ENCODE results near the gene GIGYF2.

The GIGYF2 gene

DNA sequence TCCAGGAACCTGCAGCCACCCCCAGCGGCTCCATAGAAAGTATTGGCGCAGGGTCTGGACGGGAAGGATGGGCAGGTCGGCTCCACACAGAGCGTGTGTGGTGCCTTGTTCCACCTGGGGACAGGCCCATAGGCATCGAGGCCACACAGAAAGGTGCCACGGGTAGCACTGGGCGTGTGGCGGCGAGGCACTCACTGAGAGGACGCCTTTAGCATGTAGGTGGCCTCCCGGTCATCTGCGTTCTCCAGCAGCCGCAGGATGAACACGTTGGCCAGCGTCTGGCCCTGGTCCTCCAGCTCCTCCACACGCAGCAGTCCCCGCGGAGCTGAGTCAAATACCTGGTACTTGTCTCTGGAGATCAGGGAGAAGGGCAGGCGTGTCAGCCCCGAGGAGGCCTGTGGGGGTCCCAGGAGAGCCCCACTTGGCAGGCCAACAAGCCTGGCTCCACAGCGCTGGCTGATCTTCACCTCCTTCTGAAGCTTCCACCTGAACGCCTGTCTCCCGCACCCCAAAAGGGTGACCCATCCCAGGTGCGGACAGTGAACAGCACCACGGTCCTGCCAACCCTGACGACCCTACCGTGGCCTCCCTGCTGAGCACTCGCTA is 186.1 kb downstream of the GIGYF2 start:
- DNase-seq, result no peak

DNA sequence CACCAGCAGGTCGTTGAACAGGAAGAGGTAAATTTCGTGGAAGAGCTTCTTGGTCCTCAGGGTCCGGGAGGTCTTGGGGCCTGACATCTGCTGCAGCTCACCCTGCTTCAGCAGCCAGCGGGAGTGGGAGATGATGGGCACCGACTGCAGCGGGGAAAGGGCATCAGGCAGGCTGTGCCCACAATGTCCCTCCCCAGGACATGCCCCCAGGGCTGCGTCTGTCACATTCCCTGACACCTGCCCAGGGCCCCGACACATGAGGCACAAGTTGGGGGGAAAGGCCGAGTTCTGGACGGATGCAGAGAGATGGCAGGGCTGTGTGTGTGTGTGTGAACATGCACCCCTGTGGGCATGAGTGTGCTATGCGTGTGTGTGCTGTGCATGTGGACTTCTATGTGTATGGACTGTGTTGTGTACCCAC is 186.9 kb downstream of the GIGYF2 start:
- DNase-seq, result no peak

DNA sequence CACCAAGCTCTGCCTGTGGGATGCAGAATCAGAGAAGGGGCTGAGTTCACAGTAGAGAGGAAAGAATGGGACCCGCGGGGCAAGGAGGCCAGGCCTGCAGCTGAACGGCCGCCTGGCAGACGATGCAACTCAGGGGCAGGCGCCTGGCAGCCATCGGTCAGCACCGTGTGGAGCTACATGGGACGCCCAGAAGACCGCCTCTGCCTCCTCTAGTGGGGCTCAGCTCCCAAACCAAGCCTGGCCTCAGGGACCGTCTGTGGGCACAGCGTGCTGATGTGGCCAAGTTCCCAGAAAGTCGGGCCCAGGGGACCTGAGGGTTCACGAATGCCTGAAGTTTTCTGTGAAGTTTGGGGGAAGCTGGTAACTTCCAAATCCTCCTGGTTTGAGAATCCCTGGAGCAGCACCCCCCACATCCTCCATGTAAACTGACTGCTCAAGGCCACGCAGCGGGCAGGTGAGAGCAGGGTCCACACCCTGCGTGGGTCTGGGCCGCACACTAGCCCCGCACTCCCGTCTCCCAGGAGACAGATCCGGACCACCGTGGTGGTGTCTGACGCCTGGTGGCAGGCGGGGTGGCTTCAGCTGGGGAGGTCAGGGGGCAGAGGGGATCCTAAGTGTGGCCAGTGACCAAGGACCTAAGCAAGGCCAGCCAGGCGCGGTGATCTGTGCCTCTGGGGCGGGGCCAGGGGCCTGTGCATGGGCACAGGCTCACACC is 187.6 kb downstream of the GIGYF2 start:
- DNase-seq, result no peak

DNA sequence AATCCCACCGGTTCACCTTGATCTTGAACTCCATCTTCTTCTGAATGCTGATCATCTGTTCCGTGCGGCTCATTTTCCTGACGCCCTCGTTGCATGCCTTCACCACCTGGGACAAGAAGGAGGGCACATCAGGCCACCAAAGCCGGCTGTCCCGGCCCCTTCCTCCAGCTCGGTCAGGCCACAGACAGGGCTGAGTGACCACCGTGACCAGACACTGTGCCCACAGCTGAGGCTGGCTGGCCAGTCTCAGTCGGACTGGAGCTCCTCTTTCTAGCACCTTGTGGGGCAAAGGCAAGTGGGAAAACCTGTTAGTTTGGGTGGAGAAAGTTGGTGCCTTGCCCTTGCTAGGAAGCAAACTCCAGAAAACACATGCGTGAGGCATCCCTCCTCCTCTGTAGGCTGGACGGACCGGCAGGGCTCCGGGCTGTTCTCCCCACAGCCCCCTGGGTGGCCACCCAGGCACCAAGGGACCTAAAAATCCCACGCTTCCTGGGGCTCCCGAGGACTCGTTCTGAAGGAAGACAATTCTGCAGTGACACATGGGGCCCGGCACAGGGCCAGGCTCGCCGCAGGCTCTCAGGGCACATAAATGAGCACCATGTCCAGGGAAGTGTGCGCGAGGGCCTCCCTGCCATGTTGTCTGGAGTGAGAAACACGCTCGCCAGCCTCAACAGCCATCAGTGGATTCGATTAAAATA is 188.3 kb downstream of the GIGYF2 start:
- DNase-seq, result no peak

DNA sequence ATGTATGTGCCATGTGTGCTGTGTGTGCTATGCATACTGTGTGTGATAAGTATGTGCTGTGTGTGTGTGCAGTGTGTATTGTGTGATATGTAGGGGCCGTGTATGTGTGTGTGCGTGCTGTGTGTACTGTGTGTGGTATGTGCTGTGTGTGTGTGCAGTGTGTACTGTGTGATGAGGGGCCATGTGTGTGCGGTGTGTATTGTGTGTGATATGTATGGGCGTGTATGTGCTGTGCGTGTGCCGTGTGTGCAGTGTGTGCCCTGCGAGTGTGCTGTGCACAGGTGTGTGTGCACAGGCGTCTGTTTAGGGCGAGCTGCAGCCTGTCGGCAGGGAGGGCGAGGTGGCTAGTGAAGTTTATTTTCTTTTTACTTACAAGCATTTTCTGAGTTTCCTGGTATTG is 189.0 kb downstream of the GIGYF2 start:
- no peak for DNase-seq

DNA sequence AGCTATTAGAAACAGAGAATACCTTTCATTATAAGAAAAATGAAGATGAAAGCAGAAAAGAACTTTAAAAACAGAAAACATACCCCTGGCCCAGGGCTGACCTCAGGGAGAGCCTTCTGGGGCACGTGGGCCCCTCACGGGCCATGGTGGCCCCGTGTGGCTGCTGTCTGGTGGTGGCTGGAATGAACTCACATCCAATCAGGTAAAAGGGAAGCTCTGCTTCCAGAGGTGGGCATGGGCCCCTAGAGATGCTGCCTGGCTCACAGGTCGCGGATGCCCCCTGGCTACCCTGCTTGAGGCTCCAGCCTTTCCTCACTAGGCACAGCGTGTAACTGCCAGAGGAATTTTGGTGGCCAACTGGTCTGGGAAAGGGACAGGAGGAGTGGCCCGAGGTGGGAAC is 189.5 kb downstream of the GIGYF2 start:
- DNase-seq, result no peak

DNA sequence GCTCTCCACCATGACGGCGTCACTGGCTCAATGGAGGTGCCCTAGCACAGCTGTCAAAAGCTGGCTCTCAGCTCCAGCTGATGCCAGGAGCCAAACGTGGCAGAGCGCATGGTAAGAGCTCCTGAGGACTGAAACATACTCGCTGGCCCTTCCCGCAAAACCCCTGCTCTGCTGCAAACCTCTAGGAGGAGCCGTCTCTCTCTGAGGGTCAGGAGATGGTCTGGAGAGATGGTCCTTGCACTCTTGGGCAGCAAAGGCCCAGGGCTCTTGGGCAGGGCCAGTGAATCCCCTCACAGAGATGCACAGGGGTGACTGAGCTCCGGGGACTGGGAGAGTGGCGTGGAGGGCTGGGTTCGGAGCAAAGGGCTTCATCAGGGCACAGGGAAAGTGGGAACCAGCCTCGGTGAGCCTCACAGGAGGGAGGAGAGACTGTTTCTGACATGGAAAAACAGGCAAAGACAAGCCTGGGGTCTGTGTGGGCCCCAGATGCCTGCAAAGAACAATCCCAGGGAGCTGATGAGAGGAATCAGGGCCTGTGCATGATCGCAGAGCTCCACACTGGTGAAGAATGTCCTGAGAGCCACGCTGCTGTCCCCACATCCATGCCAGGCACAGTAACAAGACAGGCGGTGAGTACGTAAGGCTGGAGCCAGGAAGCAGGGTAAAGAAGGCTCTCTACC is 190.2 kb downstream of the GIGYF2 start:
- no peak for DNase-seq

DNA sequence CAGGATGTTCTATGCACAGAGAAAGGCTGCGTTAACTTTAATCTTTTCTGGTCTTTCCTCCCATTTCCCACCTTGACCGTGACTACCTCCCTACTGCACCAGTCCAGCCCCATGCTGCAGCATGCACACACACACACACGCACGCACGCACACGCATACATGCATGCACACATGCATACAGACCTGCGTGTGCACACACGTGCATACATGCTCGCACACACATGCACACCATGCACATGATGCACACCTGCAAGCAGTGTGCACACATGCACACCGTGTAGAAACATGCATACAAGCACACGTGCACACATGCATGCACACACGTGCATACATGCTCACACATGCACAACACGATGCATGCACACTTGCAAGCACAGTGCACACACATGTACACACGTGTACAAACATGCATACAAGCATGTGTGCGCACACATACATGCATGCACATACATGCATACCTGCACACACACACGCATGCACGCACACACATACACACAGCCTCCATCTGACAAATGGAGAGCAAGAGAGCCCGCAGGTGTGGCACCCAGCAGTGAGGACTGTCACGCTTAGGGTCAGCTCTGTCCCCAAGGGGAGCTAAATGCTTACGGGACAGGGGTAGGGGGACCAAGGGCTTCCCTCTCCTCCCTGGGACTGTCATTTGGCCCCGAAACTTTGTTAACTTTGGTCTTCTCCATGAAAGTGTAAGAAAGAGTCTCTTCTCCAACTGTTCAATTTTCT is 191.1 kb downstream of the GIGYF2 start:
- no peak for DNase-seq

DNA sequence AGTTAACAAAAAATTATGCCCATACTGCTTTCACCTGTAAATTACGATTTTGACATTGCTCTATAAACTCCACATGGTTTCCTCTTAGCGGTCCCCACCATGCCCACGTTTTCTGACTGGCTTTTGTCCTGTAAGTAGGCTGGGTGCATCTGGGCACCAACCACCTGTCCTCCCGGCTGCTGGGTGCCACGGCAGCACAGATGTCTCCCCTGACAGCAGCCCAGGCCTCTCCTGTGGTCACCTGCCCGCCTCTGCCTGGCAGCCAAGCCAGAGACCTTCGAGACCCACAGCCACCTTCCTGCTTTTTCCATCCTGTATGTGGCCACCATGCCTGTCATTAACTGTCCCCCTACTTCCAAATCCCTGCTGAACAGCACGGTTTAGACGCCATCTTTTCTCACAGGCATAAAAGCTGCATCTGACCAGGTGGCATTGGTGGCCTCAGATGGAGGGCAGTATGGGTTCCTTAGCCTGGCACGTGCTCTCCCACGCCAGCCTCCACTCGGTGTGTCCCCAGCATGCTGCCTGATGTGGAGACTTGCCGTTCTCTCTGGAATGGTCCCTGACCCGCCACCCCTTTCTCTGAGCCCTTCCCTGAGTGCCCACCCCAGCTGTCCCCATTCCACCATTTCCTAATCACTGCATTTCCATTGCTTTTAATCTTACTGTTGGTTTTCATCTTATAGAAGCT is 191.9 kb downstream of the GIGYF2 start:
- DNase-seq, result no peak

DNA sequence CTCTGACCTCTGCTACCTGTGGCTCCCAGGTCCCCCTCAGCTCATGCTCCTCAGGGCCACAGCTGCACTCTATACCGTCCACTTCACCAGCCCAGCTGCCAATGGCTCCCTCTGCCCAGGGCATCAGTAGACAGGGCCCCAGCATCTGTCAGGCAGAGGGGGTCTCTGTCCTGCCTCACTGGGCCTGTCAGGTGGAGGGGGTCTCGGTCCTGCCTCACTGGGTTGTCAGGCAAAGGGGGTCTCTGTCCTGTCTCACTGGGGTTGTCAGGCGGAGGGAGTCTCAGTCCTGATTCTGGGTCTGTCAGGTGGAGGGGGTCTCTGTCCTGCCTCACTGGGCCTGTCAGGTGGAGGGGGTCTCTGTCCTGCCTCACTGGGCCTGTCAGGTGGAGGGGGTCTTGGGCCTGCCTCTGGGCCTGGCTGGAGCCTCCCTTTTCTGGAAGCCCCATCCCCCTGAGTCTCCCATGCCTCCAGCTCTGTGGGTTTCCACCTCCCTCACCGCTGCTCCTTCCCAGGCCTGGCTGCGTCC is 192.8 kb downstream of the GIGYF2 start:
- DNase-seq, result no peak

DNA sequence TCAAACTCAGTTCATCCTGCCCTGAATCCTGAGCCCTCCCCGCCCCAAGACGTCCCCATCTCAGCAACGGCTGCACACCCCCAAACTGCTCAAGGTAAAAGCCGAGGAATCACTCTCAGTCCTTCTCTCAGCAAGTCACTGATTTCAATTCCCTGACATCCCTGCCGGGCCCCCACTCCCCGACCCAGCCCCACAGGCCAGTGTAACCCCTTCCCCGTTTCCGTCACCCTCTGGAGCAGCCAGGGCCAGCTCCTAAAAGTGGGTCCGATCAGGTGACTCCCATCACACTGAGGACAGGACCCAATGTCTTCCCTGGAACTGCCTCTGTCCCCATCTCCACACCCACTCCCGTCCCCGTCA is 193.4 kb downstream of the GIGYF2 start:
- DNase-seq, result no peak

DNA sequence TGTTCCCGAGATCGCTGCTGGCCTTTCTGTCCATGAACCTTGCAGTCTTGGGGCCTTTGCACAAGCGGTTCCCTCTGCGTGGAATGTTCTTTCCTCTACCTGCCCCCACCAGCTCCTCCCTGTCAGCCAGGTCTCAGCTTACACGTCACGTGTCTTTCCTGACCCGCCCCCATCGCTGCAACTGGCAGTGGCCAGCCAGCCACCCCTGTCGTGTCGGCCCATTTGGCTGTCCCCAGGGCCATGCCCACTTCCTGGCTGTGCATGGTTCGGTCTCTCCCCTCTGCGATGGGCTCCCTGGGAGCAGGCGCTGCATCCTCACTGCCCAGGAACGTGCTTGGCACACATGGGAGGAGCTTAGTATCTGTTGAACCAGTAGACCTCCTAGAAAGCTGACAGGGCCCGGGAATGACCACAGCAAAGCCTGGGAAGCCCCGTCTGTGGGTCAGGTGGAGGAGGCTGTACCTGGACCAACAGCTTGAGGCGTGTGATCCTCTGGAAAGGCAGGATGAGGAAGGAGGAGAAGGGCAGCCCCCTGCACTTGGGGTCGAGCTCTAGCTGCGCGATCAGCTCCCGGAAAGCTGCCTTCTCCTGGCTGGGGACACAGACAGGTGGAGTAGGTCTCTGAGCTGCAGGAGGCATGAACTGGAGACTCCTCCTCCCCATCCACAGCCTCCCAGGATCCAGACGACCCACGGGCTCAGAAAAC is 193.9 kb downstream of the GIGYF2 start:
- no peak for DNase-seq

DNA sequence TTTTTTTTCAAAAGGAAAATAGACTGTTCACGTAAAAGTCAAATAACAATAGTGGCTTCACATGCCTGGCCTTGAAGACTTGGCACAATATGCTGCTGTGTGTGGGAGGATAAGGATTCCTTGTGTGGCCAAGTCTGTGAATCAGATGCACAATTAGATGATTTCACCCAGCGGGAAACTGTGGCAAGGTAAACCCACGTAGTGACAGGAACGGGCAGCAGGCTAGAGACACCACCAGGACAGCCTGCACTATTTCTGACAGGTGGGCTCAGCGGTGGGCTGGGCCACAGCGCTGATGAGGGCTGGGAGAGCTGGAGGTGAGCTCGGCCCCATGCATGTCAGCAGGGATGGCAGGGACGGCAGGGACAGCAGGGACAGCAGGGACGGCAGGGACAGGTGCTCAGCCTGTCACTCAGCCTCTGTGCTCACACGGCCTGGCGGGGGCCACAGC is 194.5 kb downstream of the GIGYF2 start:
- no peak for DNase-seq

DNA sequence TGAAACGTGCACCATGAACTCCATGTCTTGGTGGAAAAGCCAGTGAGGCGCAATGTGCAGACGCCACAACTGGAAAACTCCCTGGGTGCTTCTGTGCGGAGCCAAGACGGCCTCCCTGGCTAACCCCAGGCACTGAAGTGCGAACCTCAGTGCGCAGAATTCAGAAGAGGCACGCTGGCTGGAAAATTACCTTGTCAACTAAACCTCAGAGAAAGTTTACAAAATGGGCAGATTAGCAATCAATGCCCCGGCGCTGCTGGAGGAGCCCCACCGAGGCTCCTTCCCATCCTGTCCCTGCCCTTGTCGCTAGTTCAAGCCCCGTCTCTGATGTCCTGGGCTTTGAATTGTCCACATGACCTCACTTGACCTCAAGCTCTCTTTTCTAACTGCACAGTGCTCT is 195.1 kb downstream of the GIGYF2 start:
- DNase-seq, result no peak

DNA sequence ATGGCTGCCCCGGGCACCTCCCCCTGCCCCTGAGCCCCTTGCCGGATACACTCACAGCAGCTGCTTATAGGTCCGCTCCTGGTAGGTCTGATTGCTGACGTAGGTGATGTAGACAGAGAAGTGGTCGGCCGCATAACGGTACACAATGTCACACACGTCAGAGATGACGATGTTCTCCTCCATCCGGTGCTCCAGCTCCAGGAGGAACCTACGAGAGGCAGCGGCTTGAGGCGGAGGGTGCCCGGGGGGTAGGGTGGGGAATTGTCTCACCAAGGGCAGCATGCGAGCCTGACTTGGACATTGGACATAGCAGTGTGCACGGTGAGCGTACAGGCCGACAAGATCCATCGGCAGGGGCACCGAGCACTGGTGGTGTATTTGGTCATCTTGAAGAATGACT is 195.7 kb downstream of the GIGYF2 start:
- DNase-seq, result no peak

DNA sequence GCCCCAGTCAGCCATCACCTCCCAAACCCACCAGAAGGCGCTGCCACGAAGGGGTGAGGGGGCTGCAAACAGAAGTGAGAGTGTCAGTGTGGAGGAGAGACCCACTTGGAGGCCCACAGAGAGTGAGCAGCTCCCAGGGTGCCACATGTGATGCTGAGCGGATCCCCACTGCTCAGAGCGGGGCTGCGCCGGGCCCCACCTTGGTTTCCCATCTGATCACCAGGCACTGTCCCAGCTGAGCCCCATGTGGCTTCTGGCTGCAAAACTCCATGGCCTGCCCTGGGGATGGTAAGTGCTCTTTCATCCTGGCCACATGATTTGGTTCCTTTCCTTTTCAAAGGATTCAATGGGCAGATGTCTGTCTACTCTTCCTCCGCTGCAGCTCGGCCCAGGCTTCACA is 196.7 kb downstream of the GIGYF2 start:
- DNase-seq, result no peak

DNA sequence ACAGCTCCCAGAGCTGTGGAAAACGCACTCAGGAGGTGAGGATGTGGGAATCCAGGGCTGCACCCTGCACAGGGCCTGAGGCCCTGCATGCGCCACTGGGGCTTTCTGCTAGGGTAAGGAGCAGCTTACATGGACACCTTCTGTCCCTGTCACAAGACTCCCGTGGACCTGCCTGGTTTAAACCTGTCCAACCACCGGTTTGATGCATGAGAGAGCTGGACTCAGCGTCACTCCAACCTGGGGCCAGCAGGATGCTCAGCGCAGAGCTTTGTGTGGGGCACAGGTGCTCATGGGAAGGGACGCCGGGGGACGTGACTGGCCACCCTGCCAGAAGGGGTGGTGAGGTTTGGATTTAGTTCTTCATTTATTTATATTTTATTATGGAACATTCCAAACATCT is 197.1 kb downstream of the GIGYF2 start:
- no peak for DNase-seq

DNA sequence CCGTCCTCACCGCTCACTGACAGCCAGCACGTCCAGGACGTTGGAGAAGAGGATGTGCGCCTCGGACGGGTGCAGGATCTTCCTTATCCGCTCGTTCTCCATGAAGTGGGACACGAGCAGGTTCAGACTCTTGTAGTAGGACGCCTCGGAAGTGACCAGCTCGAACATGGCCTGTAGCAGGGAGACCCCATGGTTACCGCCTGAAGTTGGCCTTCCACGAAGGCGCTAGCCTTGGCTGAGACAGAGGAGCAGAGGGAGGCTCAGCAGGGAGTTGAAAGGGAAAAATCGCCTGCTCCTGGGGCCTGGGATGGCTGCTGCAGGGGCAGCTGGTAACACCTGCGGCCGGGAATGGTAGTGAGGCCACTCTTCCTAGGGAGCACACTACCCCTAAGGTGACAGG is 197.6 kb downstream of the GIGYF2 start:
- DNase-seq, result no peak

DNA sequence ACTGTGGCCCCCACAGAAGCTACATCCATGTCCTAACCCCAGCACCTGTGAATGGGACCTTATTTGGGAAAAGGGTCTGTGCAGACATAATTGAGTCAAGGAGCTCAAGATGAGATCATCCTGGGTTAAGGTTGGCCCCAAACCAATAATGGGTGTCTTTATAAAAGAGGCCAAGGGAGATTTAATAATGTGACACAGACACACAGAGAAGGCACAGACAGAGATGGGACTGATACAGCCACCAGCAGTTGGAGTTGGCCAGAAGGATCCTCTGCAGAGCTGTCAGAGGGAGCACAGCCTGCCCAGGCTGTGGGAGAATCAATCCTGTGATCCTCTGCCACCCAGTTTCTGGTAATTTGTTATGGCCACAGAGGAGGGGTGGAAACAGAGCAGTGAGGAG is 199.0 kb downstream of the GIGYF2 start:
- DNase-seq, result no peak

DNA sequence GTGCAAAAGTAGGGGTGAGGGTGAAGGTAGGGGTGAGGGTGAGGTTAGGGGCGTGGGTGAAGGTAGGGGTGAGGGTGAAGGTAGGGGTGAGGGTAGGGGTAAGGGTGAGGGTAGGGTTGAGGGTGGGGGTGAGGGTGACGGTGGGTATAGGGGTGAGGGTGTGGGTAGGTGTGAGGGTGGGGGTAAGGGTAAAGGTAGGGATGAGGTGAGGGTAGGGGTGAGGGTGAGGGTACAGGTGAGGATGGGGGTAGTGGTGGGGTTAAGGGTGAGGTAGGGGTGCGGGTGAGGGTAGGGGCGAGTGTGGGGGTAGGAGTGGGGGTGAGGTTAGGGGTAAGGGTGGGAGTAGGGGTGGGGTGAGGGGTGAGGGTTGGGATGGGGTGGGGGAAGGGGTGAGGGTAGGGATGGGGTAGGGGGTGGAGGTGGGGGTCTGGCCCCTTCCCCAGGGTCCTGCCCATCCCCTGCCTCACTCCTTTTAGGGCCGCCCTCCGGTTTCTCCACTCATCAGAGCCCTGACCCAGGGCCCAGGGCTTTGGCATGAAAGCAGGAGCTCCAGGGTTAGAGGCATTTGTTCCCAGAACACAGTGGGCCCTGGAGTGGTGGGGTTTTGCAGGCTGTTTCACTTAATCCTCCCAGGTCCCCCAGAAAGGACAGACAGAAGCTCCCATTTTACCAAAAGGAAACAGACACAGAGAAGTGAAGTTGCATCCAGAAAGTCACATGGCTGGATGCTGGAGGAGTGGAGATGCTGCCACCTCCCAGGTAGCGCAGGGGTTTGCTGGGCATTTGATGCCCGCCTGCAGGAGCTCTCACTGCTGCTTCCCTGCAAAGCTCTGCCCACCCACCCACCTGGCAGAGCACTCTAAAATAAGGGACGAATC is 199.8 kb downstream of the GIGYF2 start:
- no peak for DNase-seq
